Caco-2 (cell line): ENCODE data around the gene NDUFA9. TPM values are rescaled to one million over a fixed set of nuclear protein-coding genes. Genes with fewer than 3 reads are reported as not detected.

ENCODE experiments used
- BruUV-seq: library from RNA; stranded (reverse); fragments of 400-500 nt; replicated peaks from 2 replicates; lab custom pipeline; 2021; lab: Mats Ljungman, UMichigan
- CTCF ChIA-PET: fragments of 300-600 bp; sonication (Branson Sonifier 250); formaldehyde crosslinking; loops from one replicate; lab custom pipeline; 2022; ENCODE audit warnings: antibody characterized with exemption; lab: Charles Lee
- POLR2A ChIA-PET: fragments of 300-600 bp; sonication (Branson Sonifier 250); formaldehyde crosslinking; loops from one replicate; lab custom pipeline; 2022; ENCODE audit warnings: antibody characterized with exemption; lab: Charles Lee
- DNase-seq, 2 experiments: peaks; one replicate each; pipeline versions ENCODE4 v3.0.0 to v3.0.0-alpha.2; 2020 to 2022
- H3K27me3 ChIP-seq: replicated peaks from 2 replicates; pipeline ENCODE4 v1.6.0; 2011; ENCODE audit warnings: low read length; ENCODE audit not compliant: control insufficient read depth, insufficient read depth
- H3K36me3 ChIP-seq: 2 replicates; pipeline ENCODE4 v1.5.1; 2011; ENCODE audit warnings: low read length; ENCODE audit not compliant: control insufficient read depth, insufficient read depth
- H3K4me1 ChIP-seq: fragments of 250-450 bp; sonication (Bioruptor Pico); 2 replicates; pipeline ENCODE4 v1.5.1; 2020; ENCODE audit warnings: mild to moderate bottlenecking
- H3K4me3 ChIP-seq: 2 replicates; pipeline ENCODE4 v1.5.1; 2011; ENCODE audit warnings: low read depth, mild to moderate bottlenecking, control low read depth, low read length
- H3K9me3 ChIP-seq: fragments of 250-450 bp; sonication (Bioruptor Pico); 2 replicates; pipeline ENCODE4 v1.5.1; 2020; ENCODE audit warnings: mild to moderate bottlenecking, moderate library complexity
- H3K27ac Mint-ChIP-seq: one replicate; pipeline ENCODE4 v1.8.0; 2022; ENCODE audit warnings: mixed read lengths; ENCODE audit not compliant: unreplicated experiment
- H3K27me3 Mint-ChIP-seq: one replicate; pipeline ENCODE4 v1.8.0; 2022; ENCODE audit warnings: mixed read lengths; ENCODE audit not compliant: insufficient read depth, unreplicated experiment
- H3K36me3 Mint-ChIP-seq: one replicate; pipeline ENCODE4 v1.8.0; 2022; ENCODE audit warnings: mild to moderate bottlenecking, mixed read lengths; ENCODE audit not compliant: insufficient read depth, unreplicated experiment
- H3K4me1 Mint-ChIP-seq: one replicate; pipeline ENCODE4 v1.8.0; 2022; ENCODE audit warnings: low read depth, mixed read lengths; ENCODE audit not compliant: unreplicated experiment
- H3K4me3 Mint-ChIP-seq: one replicate; pipeline ENCODE4 v1.8.0; 2022; ENCODE audit warnings: mild to moderate bottlenecking, moderate library complexity, mixed read lengths; ENCODE audit not compliant: unreplicated experiment
- H3K9me3 Mint-ChIP-seq: one replicate; pipeline ENCODE4 v1.8.0; 2022; ENCODE audit warnings: mixed read lengths; ENCODE audit not compliant: unreplicated experiment
- intact Hi-C: fragments of 100-400 bp; cut with micrococcal nuclease; formaldehyde crosslinking; loops from one replicate; pipeline ENCODE4 v1.10.0; 2022; ENCODE audit not compliant: unreplicated experiment
- total RNA-seq: library from RNA; stranded (reverse); gene quantifications from 2 replicates; pipeline ENCODE4 v1.2.3, GENCODE V29; 2022
- TF ChIP-seq, protein P1 (sequence below), 2 experiments: fragments of 200-600 bp in 1 of 2; IDR thresholded peaks; 1 replicate in 1 of 2; 2 replicates in 1 of 2; pipeline versions ENCODE4 v1.5.1 to v1.8.0; 2011 to 2022; ENCODE audit warnings: antibody characterized with exemption in 1 of 2, control low read depth in 1 of 2, inconsistent platforms in 1 of 2, low read depth in 1 of 2, low read length in 1 of 2, mild to moderate bottlenecking in 1 of 2, moderate library complexity in 1 of 2; ENCODE audit not compliant: insufficient read depth in 1 of 2, severe bottlenecking in 1 of 2, unreplicated experiment in 1 of 2

NDUFA9 gene
- total RNA-seq, 1 experiment from 2014 or later = 263 TPM

DNA sequence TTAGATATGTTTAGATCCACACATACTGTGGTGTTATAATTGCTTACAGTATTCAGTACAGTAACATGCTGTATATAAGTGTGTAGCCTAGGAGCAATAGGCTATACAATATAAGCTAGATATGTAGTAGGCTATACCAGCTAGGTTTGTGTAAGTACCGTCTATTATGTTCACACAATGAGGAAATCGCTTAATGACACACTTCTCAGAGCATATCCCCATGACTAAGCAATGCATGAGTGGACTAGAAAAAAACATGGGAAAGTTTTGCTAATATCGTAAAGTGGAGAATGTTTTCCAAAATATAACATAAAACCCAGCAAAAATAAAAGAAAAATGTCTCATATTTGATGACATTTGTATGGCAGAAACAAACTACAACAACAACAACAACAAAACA is 27.4 kb upstream of the NDUFA9 start:
- ChIA-PET CTCF (no interaction called here), POLR2A (no interaction called here)
- intact Hi-C loops = no loop called here
- no peak overlapping the region for H3K4me3 ChIP-seq
- H3K9me3 ChIP-seq = no peaks in the 10 kb centered on the region
- no peaks in the 10 kb centered on the region for H3K4me1 ChIP-seq
- H3K27me3 ChIP-seq = no peaks in the 10 kb centered on the region
- TF ChIP-seq, protein P1, sequence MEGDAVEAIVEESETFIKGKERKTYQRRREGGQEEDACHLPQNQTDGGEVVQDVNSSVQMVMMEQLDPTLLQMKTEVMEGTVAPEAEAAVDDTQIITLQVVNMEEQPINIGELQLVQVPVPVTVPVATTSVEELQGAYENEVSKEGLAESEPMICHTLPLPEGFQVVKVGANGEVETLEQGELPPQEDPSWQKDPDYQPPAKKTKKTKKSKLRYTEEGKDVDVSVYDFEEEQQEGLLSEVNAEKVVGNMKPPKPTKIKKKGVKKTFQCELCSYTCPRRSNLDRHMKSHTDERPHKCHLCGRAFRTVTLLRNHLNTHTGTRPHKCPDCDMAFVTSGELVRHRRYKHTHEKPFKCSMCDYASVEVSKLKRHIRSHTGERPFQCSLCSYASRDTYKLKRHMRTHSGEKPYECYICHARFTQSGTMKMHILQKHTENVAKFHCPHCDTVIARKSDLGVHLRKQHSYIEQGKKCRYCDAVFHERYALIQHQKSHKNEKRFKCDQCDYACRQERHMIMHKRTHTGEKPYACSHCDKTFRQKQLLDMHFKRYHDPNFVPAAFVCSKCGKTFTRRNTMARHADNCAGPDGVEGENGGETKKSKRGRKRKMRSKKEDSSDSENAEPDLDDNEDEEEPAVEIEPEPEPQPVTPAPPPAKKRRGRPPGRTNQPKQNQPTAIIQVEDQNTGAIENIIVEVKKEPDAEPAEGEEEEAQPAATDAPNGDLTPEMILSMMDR (IDR thresholded peaks at IDR 0.05; ENCODE audit: insufficient read depth in 1 of 2, low read depth in 1 of 2, low read length in 1 of 2, severe bottlenecking in 1 of 2, unreplicated experiment in 1 of 2) = no peak
- no peaks in the 10 kb centered on the region for H3K36me3 Mint-ChIP-seq
- no TSS peak for BruUV-seq
- no peak for DNase-seq
- H3K36me3 ChIP-seq = no peaks in the 10 kb centered on the region
- no peak overlapping the region for H3K4me3 Mint-ChIP-seq
- H3K27me3 Mint-ChIP-seq = peaks cover 23% of the 10 kb centered on the region
- H3K9me3 Mint-ChIP-seq = no peaks in the 10 kb centered on the region
- no peak overlapping the region for H3K27ac Mint-ChIP-seq
- H3K4me1 Mint-ChIP-seq = no peaks in the 10 kb centered on the region

DNA sequence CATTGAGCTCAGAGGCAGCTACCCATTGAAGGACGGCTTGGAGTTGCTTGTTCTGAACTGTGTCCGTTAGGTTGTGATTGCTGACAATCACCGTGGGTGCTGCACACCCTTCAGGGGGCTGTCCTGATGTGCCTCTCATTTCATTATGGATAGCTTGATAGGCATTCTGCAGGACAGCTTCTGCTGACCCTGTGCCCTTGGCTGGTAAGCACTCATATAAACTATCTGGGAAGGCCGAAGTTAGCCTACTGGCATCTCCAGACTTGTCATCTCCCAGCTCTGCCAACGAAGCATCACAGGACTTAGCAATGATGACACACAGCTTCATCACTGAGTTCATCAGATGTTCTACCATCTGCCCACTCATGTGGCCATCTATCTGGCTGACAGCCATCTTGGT is 22.4 kb upstream of the NDUFA9 start:
- intact Hi-C loops = no loop called here
- no peaks in the 10 kb centered on the region for H3K36me3 Mint-ChIP-seq
- no peaks in the 10 kb centered on the region for H3K4me1 Mint-ChIP-seq
- TF ChIP-seq, protein P1 (IDR thresholded peaks at IDR 0.05; ENCODE audit: insufficient read depth in 1 of 2, low read depth in 1 of 2, low read length in 1 of 2, severe bottlenecking in 1 of 2, unreplicated experiment in 1 of 2) = no peak
- H3K9me3 Mint-ChIP-seq = no peaks in the 10 kb centered on the region
- Histone ChIP-seq H3K27me3 (no peaks in the 10 kb centered on the region), H3K4me1 (no peaks in the 10 kb centered on the region), H3K4me3 (no peak overlapping the region), H3K36me3 (no peaks in the 10 kb centered on the region), H3K9me3 (no peaks in the 10 kb centered on the region)
- ChIA-PET CTCF (no interaction called here), POLR2A (no interaction called here)
- H3K27me3 Mint-ChIP-seq = peaks cover 17% of the 10 kb centered on the region
- H3K27ac Mint-ChIP-seq = no peak overlapping the region
- DNase-seq = no peak
- no peak overlapping the region for H3K4me3 Mint-ChIP-seq
- BruUV-seq = no TSS peak

DNA sequence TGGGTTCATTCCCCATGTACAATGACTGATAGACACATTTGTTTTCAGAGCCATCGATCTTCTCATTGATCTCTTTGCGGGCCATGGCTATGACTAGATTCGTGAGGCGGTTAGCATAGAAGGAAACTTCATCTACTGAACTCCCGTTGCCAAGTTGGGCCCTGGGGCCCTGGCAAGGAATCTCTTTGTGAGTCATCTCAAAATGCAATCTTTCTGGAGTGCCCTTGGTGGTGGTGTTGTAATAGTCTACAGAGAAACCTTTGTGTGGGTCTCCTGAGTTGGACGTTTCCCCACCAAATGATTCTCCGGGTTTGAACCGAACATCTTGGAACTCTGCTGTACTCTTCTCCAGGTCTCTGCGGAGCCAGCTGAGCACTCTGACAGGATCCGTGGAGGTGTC is 20.5 kb upstream of the NDUFA9 start:
- Mint-ChIP-seq H3K4me1 (no peaks in the 10 kb centered on the region), H3K36me3 (no peaks in the 10 kb centered on the region), H3K9me3 (no peaks in the 10 kb centered on the region), H3K27me3 (peaks cover 19% of the 10 kb centered on the region), H3K4me3 (no peak overlapping the region), H3K27ac (no peak overlapping the region)
- no TSS peak for BruUV-seq
- CTCF ChIA-PET = no interaction called here
- intact Hi-C loops = no loop called here
- Histone ChIP-seq H3K27me3 (no peaks in the 10 kb centered on the region), H3K36me3 (no peaks in the 10 kb centered on the region), H3K4me1 (no peaks in the 10 kb centered on the region), H3K9me3 (no peaks in the 10 kb centered on the region), H3K4me3 (no peak overlapping the region)
- POLR2A ChIA-PET = no interaction called here
- TF ChIP-seq, protein P1 (IDR thresholded peaks at IDR 0.05; ENCODE audit: insufficient read depth in 1 of 2, low read depth in 1 of 2, low read length in 1 of 2, severe bottlenecking in 1 of 2, unreplicated experiment in 1 of 2) = no peak
- DNase-seq = no peak
